Endodermal cell (in vitro differentiated cells): ENCODE measurements around the gene RAPGEF2. TPM values are rescaled to one million over a fixed set of nuclear protein-coding genes. Genes with fewer than 3 reads are reported as not detected.

Experiments
- DNase-seq: peaks from one replicate; pipeline ENCODE4 v3.0.0-alpha.2; 2017
- H3K27ac ChIP-seq: 2 replicates; pipeline ENCODE4 v1.5.1; 2013; ENCODE audit warnings: mild to moderate bottlenecking, low read depth, low read length, moderate library complexity
- H3K27me3 ChIP-seq: 2 replicates; pipeline ENCODE4 v1.6.1; 2013; ENCODE audit warnings: mild to moderate bottlenecking, low read length, moderate library complexity; ENCODE audit not compliant: insufficient read depth, control insufficient read depth, poor library complexity, severe bottlenecking
- H3K36me3 ChIP-seq: 2 replicates; pipeline ENCODE4 v1.7.0; 2013; ENCODE audit warnings: mild to moderate bottlenecking, low read length, moderate library complexity; ENCODE audit not compliant: control insufficient read depth, insufficient read depth
- H3K4me1 ChIP-seq: one replicate; pipeline ENCODE4 v1.7.0; 2013; ENCODE audit warnings: low read length; ENCODE audit not compliant: control insufficient read depth, insufficient read depth
- H3K4me3 ChIP-seq: 2 replicates; pipeline ENCODE4 v1.5.1; 2013; ENCODE audit warnings: mild to moderate bottlenecking, low read length, moderate library complexity
- H3K9ac ChIP-seq: 2 replicates; pipeline ENCODE4 v1.6.1; 2013; ENCODE audit warnings: mild to moderate bottlenecking, low read length, moderate library complexity; ENCODE audit not compliant: poor library complexity, severe bottlenecking; ENCODE audit errors: extremely low read depth
- H3K9me3 ChIP-seq: 2 replicates; pipeline ENCODE4 v1.6.1; 2013; ENCODE audit warnings: mild to moderate bottlenecking, low read length, moderate library complexity; ENCODE audit not compliant: control insufficient read depth
- H3K27ac Mint-ChIP-seq: 2 replicates; pipeline ENCODE4 v1.8.0; 2020; ENCODE audit warnings: mixed read lengths
- H3K27me3 Mint-ChIP-seq: 2 replicates; pipeline ENCODE4 v1.8.0; 2021; ENCODE audit warnings: mild to moderate bottlenecking, mixed read lengths; ENCODE audit not compliant: insufficient read depth
- H3K36me3 Mint-ChIP-seq: 2 replicates; pipeline ENCODE4 v1.8.0; 2020; ENCODE audit warnings: low read depth, mixed read lengths
- H3K4me1 Mint-ChIP-seq: 2 replicates; pipeline ENCODE4 v1.8.0; 2020; ENCODE audit warnings: mixed read lengths
- H3K4me3 Mint-ChIP-seq: 2 replicates; pipeline ENCODE4 v1.8.0; 2020; ENCODE audit warnings: mild to moderate bottlenecking, moderate library complexity, mixed read lengths
- H3K9me3 Mint-ChIP-seq: 2 replicates; pipeline ENCODE4 v1.8.0; 2020; ENCODE audit warnings: mild to moderate bottlenecking, mixed read lengths
- WGBS, 2 experiments: methylation state at CpG; one replicate each; pipeline versions ENCODE4 v1.1.5 to v1.1.7; 2013; ENCODE audit warnings: missing lambda C conversion rate in 2 of 2, mixed read lengths in 1 of 2; ENCODE audit not compliant: insufficient coverage in 1 of 2, insufficient read length in 1 of 2; 5-methylcytosine and 5-hydroxymethylcytosine counted together
- total RNA-seq, 2 donors: library from RNA; stranded (reverse); fragmentation: NEBNext Ultra II Directional in 1 of 2; extraction: Animal tissue kit (Norgen Biotek cat#: 25700) in 1 of 2; gene quantifications; 2 replicates in 1 of 2; 3 replicates in 1 of 2; pipeline ENCODE4 v1.2.1, GENCODE V29; 2021
- TF ChIP-seq, protein P1 (sequence below): fragments of 200-600 bp; sonication (generic); conservative IDR thresholded peaks from 2 replicates; pipeline ENCODE4 v1.5.0; 2021; ENCODE audit warnings: antibody characterized with exemption, mild to moderate bottlenecking

RAPGEF2 gene
- total RNA-seq, 2 donors from 2014 or later, result 63.4 to 78.2 TPM

DNA sequence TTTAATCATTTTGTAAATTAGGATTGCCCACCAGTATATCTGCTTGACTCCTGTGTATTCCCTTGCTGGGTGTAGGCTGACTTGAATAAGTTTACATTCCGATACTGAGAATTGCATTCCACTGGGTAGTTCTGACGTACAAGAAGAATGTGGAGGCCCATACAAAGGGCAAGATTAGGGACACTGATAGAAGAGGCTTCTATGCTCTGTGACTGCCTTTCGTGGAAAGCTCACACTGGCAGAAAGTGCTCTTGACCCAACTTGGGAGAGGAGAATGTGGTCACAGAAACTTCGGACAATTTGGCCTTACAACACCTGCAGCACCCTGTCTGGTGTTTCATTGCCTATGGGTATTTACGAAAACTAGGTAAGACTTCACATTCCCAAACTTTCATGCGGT lies 126.3 kb downstream of the RAPGEF2 start:
- H3K27ac Mint-ChIP-seq, result peak overlapping the region; percentile 88
- Histone ChIP-seq H3K9ac (peak overlapping the region; percentile 9), H3K4me3 (no peak overlapping the region)

DNA sequence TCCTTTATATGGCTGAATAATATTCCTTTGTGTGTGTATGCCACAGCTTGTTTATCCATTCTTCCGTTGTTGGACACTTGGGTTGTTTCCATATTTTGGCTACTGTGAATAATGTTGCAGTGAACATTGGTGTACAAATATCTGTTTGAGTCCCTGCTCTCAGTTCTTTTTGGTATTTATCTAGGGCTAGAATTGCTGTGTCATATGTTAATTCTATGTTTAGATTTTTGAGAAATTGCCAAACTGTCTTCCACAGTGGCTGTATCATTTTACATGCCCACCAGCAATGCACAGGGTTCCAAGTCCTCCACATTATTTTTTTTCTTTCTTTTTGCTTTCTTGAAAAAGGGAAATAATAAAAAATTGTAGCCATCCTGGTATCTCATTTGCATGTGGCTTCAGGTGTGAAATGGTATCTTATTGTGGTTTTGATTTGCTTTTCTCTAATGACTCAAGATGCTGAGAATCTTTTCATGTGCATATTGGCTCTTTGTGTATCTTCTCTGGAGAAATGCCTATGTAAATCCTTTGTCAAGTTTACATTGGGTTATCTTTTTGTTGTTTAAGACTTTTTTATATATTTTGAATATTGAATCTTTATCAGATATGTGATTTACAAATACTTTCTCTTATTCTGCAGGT lies 129.7 kb downstream of the RAPGEF2 start:
- no peak for DNase-seq
- Histone ChIP-seq H3K27ac (no peak overlapping the region), H3K27me3 (no peaks in the 10 kb centered on the region), H3K4me1 (peaks cover 4% of the 10 kb centered on the region), H3K9me3 (peaks cover 7% of the 10 kb centered on the region), H3K4me3 (no peak overlapping the region), H3K36me3 (no peaks in the 10 kb centered on the region), H3K9ac (no peak overlapping the region)
- Mint-ChIP-seq H3K4me1 (peaks cover 27% of the 10 kb centered on the region), H3K27ac (peak overlapping the region; percentile 70), H3K36me3 (peaks cover 10% of the 10 kb centered on the region), H3K27me3 (no peaks in the 10 kb centered on the region), H3K9me3 (peaks cover 4% of the 10 kb centered on the region), H3K4me3 (no peak overlapping the region)
- TF ChIP-seq, protein P1, sequence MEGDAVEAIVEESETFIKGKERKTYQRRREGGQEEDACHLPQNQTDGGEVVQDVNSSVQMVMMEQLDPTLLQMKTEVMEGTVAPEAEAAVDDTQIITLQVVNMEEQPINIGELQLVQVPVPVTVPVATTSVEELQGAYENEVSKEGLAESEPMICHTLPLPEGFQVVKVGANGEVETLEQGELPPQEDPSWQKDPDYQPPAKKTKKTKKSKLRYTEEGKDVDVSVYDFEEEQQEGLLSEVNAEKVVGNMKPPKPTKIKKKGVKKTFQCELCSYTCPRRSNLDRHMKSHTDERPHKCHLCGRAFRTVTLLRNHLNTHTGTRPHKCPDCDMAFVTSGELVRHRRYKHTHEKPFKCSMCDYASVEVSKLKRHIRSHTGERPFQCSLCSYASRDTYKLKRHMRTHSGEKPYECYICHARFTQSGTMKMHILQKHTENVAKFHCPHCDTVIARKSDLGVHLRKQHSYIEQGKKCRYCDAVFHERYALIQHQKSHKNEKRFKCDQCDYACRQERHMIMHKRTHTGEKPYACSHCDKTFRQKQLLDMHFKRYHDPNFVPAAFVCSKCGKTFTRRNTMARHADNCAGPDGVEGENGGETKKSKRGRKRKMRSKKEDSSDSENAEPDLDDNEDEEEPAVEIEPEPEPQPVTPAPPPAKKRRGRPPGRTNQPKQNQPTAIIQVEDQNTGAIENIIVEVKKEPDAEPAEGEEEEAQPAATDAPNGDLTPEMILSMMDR, result no peak
- 100% methylated on average over 1 of the region's 1 CpG for WGBS, 2 experiments

More for the DNA sequence above, 126.3 kb downstream of the RAPGEF2 start:
- no peaks in the 10 kb centered on the region for H3K36me3 ChIP-seq
- Mint-ChIP-seq H3K4me3 (no peak overlapping the region), H3K27me3 (no peaks in the 10 kb centered on the region), H3K36me3 (peaks cover 10% of the 10 kb centered on the region), H3K4me1 (peaks cover 41% of the 10 kb centered on the region), H3K9me3 (peaks cover 4% of the 10 kb centered on the region)
- H3K4me1 ChIP-seq, result peaks cover 8% of the 10 kb centered on the region
- peaks cover 7% of the 10 kb centered on the region for H3K9me3 ChIP-seq
- H3K27me3 ChIP-seq, result no peaks in the 10 kb centered on the region
- 40 to 75% methylated on average over 1 to 6 of the region's 6 CpGs for WGBS, 2 experiments
- TF ChIP-seq, protein P1, result no peak
- DNase-seq, result peak; percentile 50
- peak overlapping the region; percentile 46 for H3K27ac ChIP-seq

DNA sequence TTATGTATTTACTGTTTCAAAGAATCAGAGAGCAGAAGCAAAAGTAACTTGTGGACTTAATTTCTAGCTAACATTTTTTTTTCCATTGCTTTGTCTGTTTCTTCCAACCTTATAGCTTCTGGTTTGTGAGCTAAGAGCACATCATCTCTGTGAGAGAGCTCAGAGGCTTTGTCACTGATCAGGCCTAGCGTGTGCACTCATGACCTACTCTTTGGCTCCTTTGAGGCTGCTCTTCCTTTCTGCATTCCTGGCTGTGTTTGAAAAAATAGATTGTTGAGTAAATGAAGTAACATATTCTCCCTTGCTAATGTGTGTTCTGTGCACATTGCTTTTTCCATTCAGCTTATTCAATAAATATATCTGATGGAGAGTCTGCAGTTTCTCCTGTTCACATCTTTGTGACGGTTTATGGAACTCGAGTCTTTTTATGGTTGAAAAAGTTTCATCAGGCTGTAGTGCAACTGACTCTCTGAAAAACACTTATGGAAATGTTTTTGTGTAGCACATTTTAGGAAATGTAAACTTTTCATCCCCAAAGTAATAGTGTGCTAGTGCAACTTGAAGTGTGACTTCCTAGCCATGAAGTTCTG lies 133.0 kb downstream of the RAPGEF2 start:
- TF ChIP-seq, protein P1, result no peak
- no peaks in the 10 kb centered on the region for H3K4me1 ChIP-seq
- H3K27ac Mint-ChIP-seq, result no peak overlapping the region
- H3K27ac ChIP-seq, result no peak overlapping the region
- H3K9ac ChIP-seq, result no peak overlapping the region
- no peak overlapping the region for H3K4me3 Mint-ChIP-seq
- no peaks in the 10 kb centered on the region for H3K27me3 ChIP-seq
- no peak for DNase-seq
- H3K4me1 Mint-ChIP-seq, result peaks cover 3% of the 10 kb centered on the region
- peaks cover 17% of the 10 kb centered on the region for H3K36me3 Mint-ChIP-seq
- H3K27me3 Mint-ChIP-seq, result no peaks in the 10 kb centered on the region
- H3K9me3 ChIP-seq, result peaks cover 7% of the 10 kb centered on the region
- H3K36me3 ChIP-seq, result no peaks in the 10 kb centered on the region
- 98 to 100% methylated on average over 2 to 3 of the region's 3 CpGs for WGBS, 2 experiments
- H3K4me3 ChIP-seq, result no peak overlapping the region
- peaks cover 4% of the 10 kb centered on the region for H3K9me3 Mint-ChIP-seq
